Activated naive CD8-positive, alpha-beta T cell (primary cell): ENCODE data around the gene CCL7.

Experiments used
- H3K27ac Mint-ChIP-seq: one replicate; pipeline ENCODE4 v1.8.0; 2021; ENCODE audit warnings: mixed read lengths
- H3K27me3 Mint-ChIP-seq: one replicate; pipeline ENCODE4 v1.8.0; 2021; ENCODE audit warnings: mixed read lengths
- H3K36me3 Mint-ChIP-seq: one replicate; pipeline ENCODE4 v1.8.0; 2021; ENCODE audit warnings: mixed read lengths
- H3K4me1 Mint-ChIP-seq: one replicate; pipeline ENCODE4 v1.8.0; 2021; ENCODE audit warnings: low read depth, mixed read lengths
- H3K4me3 Mint-ChIP-seq: one replicate; pipeline ENCODE4 v1.8.0; 2021; ENCODE audit warnings: mild to moderate bottlenecking, mixed read lengths
- H3K9me3 Mint-ChIP-seq: one replicate; pipeline ENCODE4 v1.8.0; 2021; ENCODE audit warnings: low read depth, mixed read lengths

CCL7 gene

DNA sequence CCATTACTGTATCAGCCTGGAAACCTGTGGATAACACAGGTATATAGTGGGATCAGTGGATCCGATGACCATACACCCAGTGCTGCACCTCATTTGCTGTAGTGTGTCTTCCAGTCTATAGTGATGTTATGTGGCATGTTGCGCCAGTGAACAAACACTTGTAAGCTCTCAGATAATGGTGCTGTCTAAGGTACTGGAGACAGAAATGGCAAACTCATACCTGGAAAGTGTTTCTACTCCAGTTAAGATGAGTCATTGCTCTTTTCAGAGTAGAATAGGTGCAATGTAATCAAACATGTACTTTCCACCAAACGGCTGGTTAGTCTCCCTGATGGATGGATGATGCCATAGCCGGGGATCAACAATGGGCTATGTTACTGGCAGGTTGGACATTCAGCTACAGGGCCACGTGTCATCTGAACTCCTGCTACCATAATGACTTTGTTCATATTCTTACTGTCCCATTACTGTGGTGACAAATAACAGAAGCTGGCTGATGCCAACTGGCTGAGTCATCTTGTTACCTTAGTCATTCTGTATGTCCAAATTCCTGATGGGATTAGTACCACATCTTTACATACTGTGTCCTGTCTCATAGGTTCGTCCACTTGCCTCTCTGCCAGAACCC lies 21.8 kb downstream of the CCL7 start:
- no peak overlapping the region for H3K4me3 Mint-ChIP-seq
- H3K27ac Mint-ChIP-seq: no peak overlapping the region
- no peaks in the 10 kb centered on the region for H3K9me3 Mint-ChIP-seq
- no peaks in the 10 kb centered on the region for H3K4me1 Mint-ChIP-seq
- peaks cover 6% of the 10 kb centered on the region for H3K27me3 Mint-ChIP-seq
- H3K36me3 Mint-ChIP-seq: no peaks in the 10 kb centered on the region

DNA sequence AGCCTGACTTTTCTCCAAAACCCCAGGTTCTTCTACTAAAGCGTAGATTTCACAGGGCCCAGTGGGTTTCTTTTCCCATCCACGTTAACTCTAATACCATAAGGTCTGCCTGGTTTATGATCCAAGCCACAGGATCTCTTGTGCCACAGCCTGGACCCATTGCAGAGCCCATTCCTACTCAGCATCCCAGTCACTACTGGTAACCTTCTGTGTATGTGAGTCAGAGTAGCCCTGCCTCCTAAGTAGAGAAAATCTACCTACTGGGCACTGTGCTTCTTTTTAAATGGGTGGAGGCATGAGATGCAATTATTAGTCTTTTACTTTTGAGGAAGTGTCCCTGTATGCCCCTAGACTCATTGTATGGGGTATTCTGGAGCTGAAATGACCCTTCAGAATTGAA lies 29.0 kb downstream of the CCL7 start:
- Mint-ChIP-seq H3K27ac (no peak overlapping the region), H3K9me3 (no peaks in the 10 kb centered on the region), H3K27me3 (peaks cover 11% of the 10 kb centered on the region), H3K36me3 (no peaks in the 10 kb centered on the region), H3K4me3 (no peak overlapping the region), H3K4me1 (no peaks in the 10 kb centered on the region)

DNA sequence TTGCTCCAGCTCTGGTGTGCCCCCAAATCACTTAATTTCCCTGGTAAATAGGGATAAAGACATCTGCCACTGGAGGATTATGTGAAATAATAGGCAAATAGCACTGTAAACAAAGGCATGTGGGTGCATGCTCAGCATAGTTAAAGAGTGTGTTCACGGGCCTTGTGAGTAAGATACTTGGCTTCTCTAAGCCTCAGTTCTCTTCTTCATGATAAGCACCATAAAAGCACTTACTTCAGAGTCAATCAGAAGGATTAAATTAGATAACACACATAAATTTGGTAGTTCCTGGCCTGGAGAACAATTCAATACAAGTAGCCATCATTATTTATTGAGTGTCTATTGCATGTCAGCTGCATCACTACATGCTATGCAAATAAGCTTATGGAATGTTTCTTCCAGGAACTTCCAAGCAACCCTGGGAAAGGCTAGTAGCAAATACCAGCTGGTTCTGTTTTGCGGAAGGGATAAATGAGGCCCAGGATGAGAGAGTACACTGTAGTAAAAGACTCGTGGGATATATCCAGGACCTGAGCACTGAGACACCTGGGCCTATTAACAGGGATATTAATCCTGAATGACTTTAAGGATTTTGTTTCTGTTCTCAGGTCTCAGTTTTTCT lies 30.0 kb downstream of the CCL7 start:
- H3K27ac Mint-ChIP-seq: no peak overlapping the region
- no peaks in the 10 kb centered on the region for H3K4me1 Mint-ChIP-seq
- no peaks in the 10 kb centered on the region for H3K9me3 Mint-ChIP-seq
- no peak overlapping the region for H3K4me3 Mint-ChIP-seq
- peaks cover 12% of the 10 kb centered on the region for H3K27me3 Mint-ChIP-seq
- no peaks in the 10 kb centered on the region for H3K36me3 Mint-ChIP-seq

DNA sequence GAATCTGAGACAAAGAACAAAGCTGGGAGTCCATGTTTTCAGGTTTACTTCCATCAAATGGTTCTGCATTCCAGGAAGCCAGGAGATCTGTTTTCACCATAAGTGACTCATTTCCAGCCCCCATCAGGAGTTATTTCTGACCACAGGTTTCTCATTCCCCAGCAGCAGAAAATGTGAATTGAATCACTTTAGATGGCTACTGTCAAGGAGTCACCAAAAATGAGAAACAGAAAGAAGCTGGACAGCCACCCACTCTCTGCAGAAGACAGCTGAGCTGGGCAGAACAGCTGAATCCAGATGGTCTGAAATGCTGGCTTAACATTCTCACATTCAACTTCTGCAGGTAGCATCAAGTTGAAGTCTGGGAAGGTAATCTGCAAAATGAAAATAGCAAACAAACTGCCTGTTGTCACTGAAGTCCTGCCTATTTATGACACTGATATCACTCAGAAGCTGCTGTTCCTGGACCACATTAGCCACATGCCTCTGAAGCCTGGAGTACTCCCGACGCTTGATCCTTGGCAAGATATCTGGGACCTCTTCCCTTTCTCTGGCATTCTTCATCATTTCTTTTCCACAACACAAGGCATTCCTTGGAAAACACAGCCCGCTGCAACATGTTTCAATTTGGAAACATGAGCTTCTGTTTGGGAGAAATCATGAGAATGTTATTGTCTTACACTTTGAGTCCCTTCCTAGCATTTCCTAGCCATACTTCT lies 30.8 kb downstream of the CCL7 start:
- Mint-ChIP-seq H3K4me3 (no peak overlapping the region), H3K4me1 (no peaks in the 10 kb centered on the region), H3K27me3 (peaks cover 14% of the 10 kb centered on the region), H3K9me3 (no peaks in the 10 kb centered on the region), H3K36me3 (no peaks in the 10 kb centered on the region), H3K27ac (no peak overlapping the region)

DNA sequence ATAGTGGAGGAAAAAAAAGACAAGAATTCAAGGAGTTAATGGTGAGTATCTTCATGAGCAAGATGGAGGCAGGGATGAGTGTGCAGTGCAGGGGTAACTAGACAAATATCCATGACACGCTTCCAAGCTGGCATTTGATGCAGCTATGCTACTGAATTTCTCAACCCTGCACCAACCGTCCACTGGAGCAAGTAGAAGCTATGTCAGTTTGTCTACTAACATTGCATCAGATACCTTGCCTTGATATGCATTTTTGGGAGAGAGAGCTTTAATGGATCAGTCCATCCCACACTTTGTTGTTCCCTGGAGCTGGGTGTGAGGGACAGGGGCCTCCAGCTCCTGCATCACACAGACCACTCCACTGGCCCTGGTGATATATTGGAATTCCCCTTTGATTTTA lies 32.0 kb downstream of the CCL7 start:
- peaks cover 17% of the 10 kb centered on the region for H3K27me3 Mint-ChIP-seq
- H3K9me3 Mint-ChIP-seq: no peaks in the 10 kb centered on the region
- H3K4me3 Mint-ChIP-seq: no peak overlapping the region
- no peak overlapping the region for H3K27ac Mint-ChIP-seq
- H3K4me1 Mint-ChIP-seq: no peaks in the 10 kb centered on the region
- H3K36me3 Mint-ChIP-seq: no peaks in the 10 kb centered on the region

DNA sequence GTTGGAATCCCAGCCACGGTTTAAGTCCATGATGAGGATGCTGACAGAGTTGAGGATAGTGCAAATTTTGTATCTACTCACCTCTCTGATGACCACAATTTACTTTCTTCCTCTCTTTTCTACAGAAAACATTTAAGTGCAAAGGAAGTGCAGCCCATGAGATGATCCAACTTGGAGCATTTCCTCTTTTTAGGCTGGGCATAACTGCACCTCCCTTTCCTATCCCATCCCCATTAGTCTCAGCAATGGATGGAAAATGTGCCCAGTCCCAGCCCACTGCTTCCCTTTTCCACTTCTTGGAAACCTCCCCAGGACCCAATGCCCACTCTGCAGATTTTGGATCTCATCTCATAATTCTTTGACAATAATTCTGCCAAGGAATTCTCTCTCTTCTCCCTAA lies 32.6 kb downstream of the CCL7 start:
- no peak overlapping the region for H3K4me3 Mint-ChIP-seq
- peaks cover 17% of the 10 kb centered on the region for H3K27me3 Mint-ChIP-seq
- no peaks in the 10 kb centered on the region for H3K36me3 Mint-ChIP-seq
- no peak overlapping the region for H3K27ac Mint-ChIP-seq
- H3K4me1 Mint-ChIP-seq: no peaks in the 10 kb centered on the region
- H3K9me3 Mint-ChIP-seq: no peaks in the 10 kb centered on the region

DNA sequence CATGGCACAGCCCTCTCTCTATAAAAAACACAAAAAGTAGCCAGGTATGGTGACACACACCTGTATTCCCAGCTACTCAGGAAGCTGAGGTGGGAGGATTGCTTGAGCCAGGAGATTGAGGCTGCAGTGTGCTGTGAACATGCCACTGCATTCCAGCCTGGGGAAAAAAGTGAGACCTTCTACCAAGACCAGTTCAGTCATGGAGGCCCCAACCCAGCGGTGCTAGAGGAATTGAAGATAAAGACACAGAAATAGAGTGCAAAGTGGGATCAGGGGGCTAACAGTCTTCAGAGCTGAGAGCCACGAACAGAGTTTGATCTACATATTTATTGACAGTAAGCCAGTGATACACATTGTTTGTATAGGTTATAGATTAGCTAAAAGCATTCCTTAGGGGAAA lies 33.6 kb downstream of the CCL7 start:
- H3K36me3 Mint-ChIP-seq: no peaks in the 10 kb centered on the region
- no peaks in the 10 kb centered on the region for H3K4me1 Mint-ChIP-seq
- H3K27ac Mint-ChIP-seq: no peak overlapping the region
- peaks cover 13% of the 10 kb centered on the region for H3K27me3 Mint-ChIP-seq
- H3K4me3 Mint-ChIP-seq: no peak overlapping the region
- no peaks in the 10 kb centered on the region for H3K9me3 Mint-ChIP-seq

DNA sequence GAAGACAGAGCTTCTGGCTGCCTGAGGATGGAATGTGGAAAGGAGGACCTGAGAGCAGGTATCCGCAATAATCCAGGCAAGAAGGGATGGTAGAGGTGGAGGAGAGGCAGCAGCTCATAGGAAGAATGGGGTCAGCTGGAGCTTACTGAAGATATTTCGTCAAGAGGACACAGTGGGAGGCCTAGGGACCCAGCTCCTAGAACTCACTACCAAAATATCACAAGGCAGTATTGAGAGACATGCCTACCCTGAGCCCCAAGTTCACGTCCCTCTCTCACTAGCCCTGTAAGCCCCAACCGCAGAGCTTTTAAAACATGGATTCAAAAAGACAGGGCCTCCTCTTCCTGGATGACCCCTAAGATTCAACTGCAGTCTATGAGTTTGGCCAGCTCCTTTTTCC lies 35.0 kb downstream of the CCL7 start:
- no peak overlapping the region for H3K4me3 Mint-ChIP-seq
- H3K27ac Mint-ChIP-seq: no peak overlapping the region
- no peaks in the 10 kb centered on the region for H3K36me3 Mint-ChIP-seq
- peaks cover 7% of the 10 kb centered on the region for H3K27me3 Mint-ChIP-seq
- H3K9me3 Mint-ChIP-seq: no peaks in the 10 kb centered on the region
- no peaks in the 10 kb centered on the region for H3K4me1 Mint-ChIP-seq

DNA sequence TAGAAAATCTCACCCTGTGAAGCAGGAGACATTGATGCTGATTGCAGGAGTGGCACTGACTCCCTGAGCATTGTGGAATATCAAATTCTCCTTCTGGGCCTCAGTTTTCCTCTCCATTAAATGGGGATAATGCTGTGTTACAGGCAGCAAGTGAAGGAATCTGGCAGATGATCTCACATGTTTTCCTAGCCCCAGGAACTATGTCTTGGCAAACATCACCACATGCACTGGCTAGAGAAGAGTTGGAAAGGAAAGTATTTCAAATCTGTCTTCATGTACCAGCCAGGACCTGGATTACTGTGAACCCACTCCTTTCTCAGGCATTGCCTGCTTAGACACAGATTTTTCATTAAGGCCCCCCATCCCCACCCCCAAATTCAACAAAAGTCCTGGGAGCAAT lies 35.6 kb downstream of the CCL7 start:
- Mint-ChIP-seq H3K4me3 (no peak overlapping the region), H3K9me3 (no peaks in the 10 kb centered on the region), H3K4me1 (no peaks in the 10 kb centered on the region), H3K27ac (no peak overlapping the region), H3K27me3 (peaks cover 7% of the 10 kb centered on the region), H3K36me3 (no peaks in the 10 kb centered on the region)

DNA sequence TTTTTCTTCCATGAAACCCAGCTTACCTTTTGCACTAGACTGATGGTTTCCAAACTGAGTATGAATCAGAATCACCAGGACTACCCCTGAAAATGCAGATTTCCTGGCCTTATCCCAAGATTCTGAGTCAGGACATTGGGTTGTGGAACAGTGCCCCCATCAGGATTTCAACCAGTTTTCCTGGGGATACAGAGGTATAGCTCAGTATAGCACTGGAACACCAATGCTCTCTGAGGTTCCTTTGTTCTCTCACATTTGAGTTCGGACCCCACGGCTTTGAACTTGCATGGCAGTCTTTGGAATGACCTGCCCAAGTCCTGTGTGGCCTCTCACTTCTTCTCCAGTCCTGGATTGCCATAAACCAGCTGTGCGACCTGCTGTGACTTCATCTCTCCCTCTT lies 36.4 kb downstream of the CCL7 start:
- peaks cover 8% of the 10 kb centered on the region for H3K27me3 Mint-ChIP-seq
- no peaks in the 10 kb centered on the region for H3K4me1 Mint-ChIP-seq
- no peak overlapping the region for H3K27ac Mint-ChIP-seq
- H3K4me3 Mint-ChIP-seq: no peak overlapping the region
- H3K36me3 Mint-ChIP-seq: no peaks in the 10 kb centered on the region
- no peaks in the 10 kb centered on the region for H3K9me3 Mint-ChIP-seq

DNA sequence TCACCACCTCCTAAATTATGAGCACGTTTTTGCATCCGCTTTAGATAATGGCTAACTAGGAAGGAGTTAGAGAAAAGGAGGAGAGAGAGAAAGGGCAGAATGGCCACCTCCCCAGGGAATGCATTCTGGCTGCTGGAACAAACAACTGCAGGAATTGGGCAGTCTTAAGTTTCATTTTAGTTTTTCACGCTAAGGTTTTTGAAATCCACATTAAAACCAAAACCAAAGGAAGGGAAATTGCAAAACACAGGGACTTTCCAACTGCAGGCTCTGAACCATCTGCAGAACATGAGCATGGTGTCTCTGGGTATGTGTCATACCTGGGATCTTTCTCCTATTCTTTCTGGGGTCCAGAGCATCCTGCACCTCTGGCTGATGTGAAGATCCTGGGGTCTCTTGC lies 37.1 kb downstream of the CCL7 start:
- H3K27ac Mint-ChIP-seq: no peak overlapping the region
- H3K27me3 Mint-ChIP-seq: peaks cover 10% of the 10 kb centered on the region
- H3K36me3 Mint-ChIP-seq: no peaks in the 10 kb centered on the region
- no peak overlapping the region for H3K4me3 Mint-ChIP-seq
- no peaks in the 10 kb centered on the region for H3K4me1 Mint-ChIP-seq
- H3K9me3 Mint-ChIP-seq: no peaks in the 10 kb centered on the region

DNA sequence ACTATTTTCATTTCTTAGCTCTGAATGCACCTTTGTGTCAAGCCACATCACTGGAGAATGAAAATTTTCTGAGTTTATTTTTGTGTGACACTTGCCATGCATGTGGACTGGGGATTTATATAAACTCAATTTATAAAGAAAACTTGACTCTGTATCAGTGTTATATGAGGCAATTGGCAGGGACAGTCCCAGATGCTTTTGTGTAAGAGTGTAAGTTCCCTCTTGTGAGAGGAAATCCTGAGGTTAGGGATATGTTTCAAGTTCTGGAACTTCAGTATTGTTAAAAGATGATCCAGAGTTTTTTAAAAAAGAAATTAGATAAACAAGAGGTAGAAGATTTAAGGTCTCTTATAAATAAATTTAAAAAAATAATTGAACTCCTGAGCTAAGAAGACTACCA lies 38.4 kb downstream of the CCL7 start:
- peaks cover 12% of the 10 kb centered on the region for H3K27me3 Mint-ChIP-seq
- no peaks in the 10 kb centered on the region for H3K9me3 Mint-ChIP-seq
- no peak overlapping the region for H3K27ac Mint-ChIP-seq
- H3K4me1 Mint-ChIP-seq: no peaks in the 10 kb centered on the region
- no peak overlapping the region for H3K4me3 Mint-ChIP-seq
- no peaks in the 10 kb centered on the region for H3K36me3 Mint-ChIP-seq

DNA sequence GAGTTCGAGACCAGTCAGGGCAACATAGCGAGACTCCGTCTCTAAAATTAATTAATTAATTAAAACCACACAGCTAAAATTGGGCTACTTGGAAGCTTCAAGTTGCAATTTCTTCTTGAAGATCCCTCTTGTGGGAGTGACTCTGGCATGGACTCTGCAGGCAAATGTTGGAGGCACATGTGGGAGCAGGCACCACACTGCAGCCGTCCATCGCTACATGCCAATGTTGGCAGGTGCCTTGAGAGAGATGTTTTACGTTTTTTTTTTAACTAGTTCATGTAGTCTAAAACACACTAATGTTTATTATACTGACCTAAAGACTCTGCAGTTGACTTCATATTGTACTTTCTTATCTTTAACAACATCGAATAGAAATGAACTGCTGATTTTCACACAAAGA lies 41.3 kb downstream of the CCL7 start:
- no peaks in the 10 kb centered on the region for H3K4me1 Mint-ChIP-seq
- H3K27me3 Mint-ChIP-seq: peaks cover 8% of the 10 kb centered on the region
- no peaks in the 10 kb centered on the region for H3K9me3 Mint-ChIP-seq
- no peaks in the 10 kb centered on the region for H3K36me3 Mint-ChIP-seq
- H3K4me3 Mint-ChIP-seq: no peak overlapping the region
- no peak overlapping the region for H3K27ac Mint-ChIP-seq

DNA sequence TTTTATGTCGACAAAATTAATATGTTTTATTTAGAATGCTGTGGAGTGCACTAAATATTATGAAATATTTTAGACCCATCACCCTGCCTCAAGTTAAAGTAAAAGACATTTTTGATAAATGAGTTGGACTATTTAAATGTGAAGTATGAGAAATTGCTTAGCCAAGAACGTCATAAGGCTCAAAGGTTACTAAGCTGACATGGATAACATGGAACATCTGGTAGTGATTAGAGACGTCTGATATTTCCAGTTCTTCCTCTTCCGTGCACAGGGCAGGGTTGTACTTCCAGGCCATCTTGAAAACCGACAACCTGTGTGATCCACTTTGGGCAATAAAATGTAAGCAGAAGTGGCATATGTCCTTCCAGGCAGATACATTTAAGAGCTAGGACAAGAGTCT lies 42.1 kb downstream of the CCL7 start:
- H3K4me1 Mint-ChIP-seq: no peaks in the 10 kb centered on the region
- H3K9me3 Mint-ChIP-seq: no peaks in the 10 kb centered on the region
- no peak overlapping the region for H3K27ac Mint-ChIP-seq
- H3K27me3 Mint-ChIP-seq: peaks cover 7% of the 10 kb centered on the region
- H3K36me3 Mint-ChIP-seq: no peaks in the 10 kb centered on the region
- no peak overlapping the region for H3K4me3 Mint-ChIP-seq

DNA sequence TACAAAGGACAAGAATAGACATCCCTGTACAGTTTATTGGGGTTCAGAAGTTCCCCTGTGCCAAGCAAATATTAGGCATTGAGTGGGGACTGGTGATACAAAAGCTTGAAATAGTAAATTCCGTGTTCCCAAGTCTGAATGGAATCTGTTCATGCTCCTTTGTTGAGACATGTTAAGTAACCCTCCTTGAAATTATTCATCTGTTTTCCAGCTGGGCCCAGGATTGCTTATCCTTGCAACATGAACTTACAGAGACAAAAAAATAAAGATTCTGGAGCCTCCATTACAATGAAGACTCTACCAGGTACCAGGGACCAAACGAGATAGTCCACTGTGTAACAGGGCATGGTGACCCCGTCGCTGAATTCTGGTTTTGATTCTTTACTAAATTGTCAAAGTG lies 43.1 kb downstream of the CCL7 start:
- no peaks in the 10 kb centered on the region for H3K9me3 Mint-ChIP-seq
- H3K27ac Mint-ChIP-seq: no peak overlapping the region
- H3K27me3 Mint-ChIP-seq: peaks cover 7% of the 10 kb centered on the region
- no peak overlapping the region for H3K4me3 Mint-ChIP-seq
- H3K4me1 Mint-ChIP-seq: no peaks in the 10 kb centered on the region
- H3K36me3 Mint-ChIP-seq: no peaks in the 10 kb centered on the region

DNA sequence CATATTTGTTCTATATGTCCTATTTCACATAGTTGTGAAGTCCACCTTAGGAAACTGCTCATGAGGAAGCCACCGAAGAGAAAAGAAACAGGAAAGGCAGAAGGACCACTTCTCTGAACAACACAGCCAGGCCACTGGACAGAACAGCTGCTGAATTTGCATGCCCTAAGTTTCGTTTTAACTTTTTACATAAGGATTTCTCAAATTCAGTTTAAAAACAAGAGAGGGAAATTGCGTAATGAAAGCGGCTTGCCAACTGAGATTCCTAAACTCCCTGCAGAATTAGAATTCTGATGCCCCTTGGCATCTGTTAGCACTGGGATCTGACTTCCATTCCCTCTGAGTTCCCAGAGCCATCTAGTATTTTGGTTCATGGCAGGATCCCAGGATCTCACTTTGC lies 44.3 kb downstream of the CCL7 start:
- Mint-ChIP-seq H3K4me1 (no peaks in the 10 kb centered on the region), H3K4me3 (no peak overlapping the region), H3K36me3 (no peaks in the 10 kb centered on the region), H3K27ac (no peak overlapping the region), H3K27me3 (peaks cover 7% of the 10 kb centered on the region), H3K9me3 (no peaks in the 10 kb centered on the region)
